NT2/D1 (cell line): ENCODE results near the gene MORF4L1.

Experiments
- DNase-seq: peaks from one replicate; pipeline ENCODE4 v3.0.0-alpha.2; 2011; ENCODE audit warnings: low read depth, low spot score
- H3K27me3 ChIP-seq: 2 replicates; pipeline ENCODE4 v1.6.0; 2011; ENCODE audit warnings: mild to moderate bottlenecking; ENCODE audit not compliant: insufficient read length, insufficient read depth
- H3K36me3 ChIP-seq: 2 replicates; pipeline ENCODE4 v1.6.1; 2011; ENCODE audit warnings: mild to moderate bottlenecking, low read length, mixed read lengths; ENCODE audit not compliant: insufficient read depth, insufficient read length
- H3K4me1 ChIP-seq: 2 replicates; pipeline ENCODE4 v1.5.1; 2011; ENCODE audit not compliant: insufficient read depth, insufficient read length
- H3K4me3 ChIP-seq: 2 replicates; pipeline ENCODE4 v1.5.1; 2011; ENCODE audit warnings: low read depth; ENCODE audit not compliant: insufficient read length
- H3K9ac ChIP-seq: 2 replicates; pipeline ENCODE4 v1.6.0; 2011; ENCODE audit warnings: low read depth; ENCODE audit not compliant: insufficient read length
- H3K9me3 ChIP-seq: 2 replicates; pipeline ENCODE4 v1.5.1; 2011; ENCODE audit warnings: mild to moderate bottlenecking, low read length; ENCODE audit not compliant: insufficient read depth
- SUZ12 ChIP-seq: IDR thresholded peaks from 2 replicates; pipeline ENCODE4 v1.6.1; 2011; ENCODE audit not compliant: insufficient read length, insufficient read depth; ENCODE audit errors: extremely low read depth
- YY1 ChIP-seq: IDR thresholded peaks from 2 replicates; pipeline ENCODE4 v1.6.1; 2011; ENCODE audit not compliant: insufficient read length, insufficient read depth
- ZNF274 ChIP-seq: IDR thresholded peaks from 2 replicates; pipeline ENCODE4 v1.6.1; 2011; ENCODE audit warnings: mild to moderate bottlenecking, low read depth, low read length

The MORF4L1 gene

DNA sequence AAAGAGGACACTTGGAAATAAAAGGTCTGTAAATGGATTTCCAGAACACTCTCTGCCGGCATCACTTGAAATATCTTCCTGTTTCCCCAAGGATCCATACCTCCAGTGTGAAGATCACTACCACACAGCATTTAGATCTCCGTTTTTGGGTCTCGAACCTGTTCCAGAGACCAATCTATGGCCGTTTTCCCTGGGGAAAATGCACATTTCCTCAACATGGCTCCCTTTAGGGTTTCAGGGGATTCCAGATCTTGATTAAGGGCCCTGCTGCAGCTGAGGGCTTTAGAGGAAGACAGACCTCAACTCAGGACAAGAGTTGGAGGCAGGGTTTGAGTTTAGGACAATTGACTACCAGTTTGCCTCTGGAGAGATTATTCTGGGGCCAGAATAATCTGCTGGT is 70.1 kb downstream of the MORF4L1 start:
- TF ChIP-seq SUZ12 (no peak), YY1 (no peak), ZNF274 (no peak)
- H3K4me3 ChIP-seq: no peak overlapping the region

GRCh38 chr15:78943692-78944091 is 71.0 kb downstream of the MORF4L1 start:
- Histone ChIP-seq H3K36me3 (no peaks in the 10 kb centered on the region), H3K9ac (peak overlapping the region; percentile 83), H3K4me3 (peak overlapping the region; percentile 64), H3K4me1 (peaks cover 7% of the 10 kb centered on the region), H3K9me3 (no peaks in the 10 kb centered on the region), H3K27me3 (peaks cover 23% of the 10 kb centered on the region)
- no peak for TF ChIP-seq ZNF274
- no peak for TF ChIP-seq YY1
- no peak for TF ChIP-seq SUZ12
- no peak for DNase-seq

More for the DNA sequence above, 70.1 kb downstream of the MORF4L1 start:
- no peak for DNase-seq
- no peaks in the 10 kb centered on the region for H3K36me3 ChIP-seq
- H3K27me3 ChIP-seq: peaks cover 23% of the 10 kb centered on the region
- peaks cover 7% of the 10 kb centered on the region for H3K4me1 ChIP-seq
- H3K9me3 ChIP-seq: no peaks in the 10 kb centered on the region
- no peak overlapping the region for H3K9ac ChIP-seq

- peak overlapping the region; percentile 64 for H3K4me3 ChIP-seq
- H3K36me3 ChIP-seq: no peaks in the 10 kb centered on the region
- H3K4me1 ChIP-seq: peaks cover 7% of the 10 kb centered on the region
- H3K27me3 ChIP-seq: peaks cover 23% of the 10 kb centered on the region
- no peaks in the 10 kb centered on the region for H3K9me3 ChIP-seq
- H3K9ac ChIP-seq: peak overlapping the region; percentile 83
- TF ChIP-seq SUZ12: no peak
- no peak for TF ChIP-seq YY1
- TF ChIP-seq ZNF274: no peak
- DNase-seq: no peak
These were observed 71.5 kb downstream of the MORF4L1 start for GRCh38 chr15:78944202-78944625.

DNA sequence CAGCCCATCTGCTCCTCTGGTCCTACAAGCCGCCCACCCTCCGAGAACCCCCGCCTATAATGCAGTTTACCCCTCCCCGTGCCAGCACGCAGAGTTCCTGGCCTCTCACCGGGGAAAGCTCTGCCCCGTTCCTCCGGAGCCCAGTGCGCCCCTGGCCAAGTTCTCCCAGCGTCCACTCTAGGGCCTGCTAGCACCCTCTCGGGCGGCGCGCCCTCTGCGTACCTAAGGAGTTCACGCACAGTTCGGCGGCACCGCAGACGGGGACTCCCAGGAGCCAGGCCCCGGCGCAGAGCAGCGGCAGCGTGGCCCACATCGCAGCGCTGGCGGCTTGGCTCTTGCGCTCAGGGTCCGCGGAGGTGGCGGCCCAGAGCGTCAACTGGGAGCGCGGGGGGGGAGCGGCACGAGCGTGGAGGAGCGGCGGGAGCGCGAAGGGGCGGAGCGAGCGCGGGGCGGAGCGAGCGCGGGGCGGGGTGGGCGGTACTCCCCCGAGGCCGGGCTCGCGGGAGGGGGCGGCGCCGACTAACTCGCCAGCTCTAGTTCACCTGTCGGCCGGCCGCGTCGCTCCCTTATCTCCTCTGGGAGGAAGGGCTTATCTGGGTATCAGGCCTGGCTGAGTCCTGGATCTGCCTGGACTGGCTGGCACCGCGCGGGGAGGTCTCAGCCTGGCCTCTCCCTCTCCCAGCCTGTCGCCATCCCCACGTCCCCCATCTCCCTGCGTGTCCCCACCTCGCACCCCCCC is 72.1 kb downstream of the MORF4L1 start, which contains the start of gene CTSH:
Gene CTSH, minus strand, starts transcription at position 378 of the 739 bp plus-strand sequence. Its CDS starts 65 bp downstream, at position 313.
- peaks cover 7% of the 10 kb centered on the region for H3K4me1 ChIP-seq
- no peaks in the 10 kb centered on the region for H3K9me3 ChIP-seq
- TF ChIP-seq YY1 (no peak), ZNF274 (no peak), SUZ12 (no peak)
- H3K9ac ChIP-seq: peak within 1 kb of the TSS; percentile 83
- H3K27me3 ChIP-seq: peaks cover 23% of the 10 kb centered on the region
- H3K36me3 ChIP-seq: no peaks in the 10 kb centered on the region
- peak within 1 kb of the TSS; percentile 64 for H3K4me3 ChIP-seq
- DNase-seq: peak; percentile 42

- Histone ChIP-seq H3K9ac (no peak overlapping the region), H3K27me3 (peaks cover 23% of the 10 kb centered on the region), H3K4me1 (peaks cover 9% of the 10 kb centered on the region), H3K9me3 (no peaks in the 10 kb centered on the region), H3K36me3 (no peaks in the 10 kb centered on the region), H3K4me3 (no peak overlapping the region)
- no peak for DNase-seq
- no peak for TF ChIP-seq SUZ12
These were observed 73.8 kb downstream of the MORF4L1 start for GRCh38 chr15:78946493-78946892.

DNA sequence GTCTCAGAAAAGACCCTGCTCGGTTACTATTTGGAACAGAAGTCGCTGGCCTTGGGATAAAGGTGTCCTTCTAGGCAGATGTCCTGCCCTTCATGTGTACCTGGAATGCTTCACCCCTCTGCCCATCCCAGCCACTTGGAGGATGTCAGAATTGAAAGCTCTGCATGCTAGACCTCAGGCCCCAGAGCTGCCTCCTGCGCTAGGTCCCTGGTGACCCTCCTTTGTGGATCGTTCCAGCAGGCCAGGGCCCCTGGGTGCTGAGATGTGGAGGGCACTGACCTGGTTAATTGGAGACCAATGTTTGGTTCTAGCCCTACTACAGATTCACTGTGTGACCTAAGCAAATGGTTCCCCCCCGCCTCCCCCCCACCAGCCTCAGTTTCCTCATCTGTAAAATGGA is 74.8 kb downstream of the MORF4L1 start:
- H3K36me3 ChIP-seq: no peaks in the 10 kb centered on the region
- peaks cover 9% of the 10 kb centered on the region for H3K4me1 ChIP-seq
- TF ChIP-seq SUZ12 (no peak), YY1 (no peak), ZNF274 (no peak)
- no peak overlapping the region for H3K4me3 ChIP-seq
- no peaks in the 10 kb centered on the region for H3K9me3 ChIP-seq
- H3K9ac ChIP-seq: no peak overlapping the region
- peaks cover 23% of the 10 kb centered on the region for H3K27me3 ChIP-seq
- DNase-seq: no peak
